HG03520 (cell line): ENCODE data around the gene UROD.
"Not testable (repeated sequence)": the region's sequence is repeated elsewhere in the genome, so short reads cannot be mapped to it uniquely, and the experiment has no call there.

ENCODE experiments used
- ATAC-seq: cut with Tn5 transposase; IDR thresholded peaks from one replicate; pipeline ENCODE4 v1.9.1; 2021; ENCODE audit warnings: mild to moderate bottlenecking, moderate library complexity; ENCODE audit not compliant: unreplicated experiment

The UROD gene

GRCh38 chr1:45011837-45012638 is at the start of gene UROD:
UROD (plus strand) TSS chr1:45012254; CDS start chr1:45012266, 12 bp downstream.
- ATAC-seq = peak; percentile 69

- ATAC-seq = no peak
Observed at GRCh38 chr1:44962729-44963128, 49.3 kb upstream of the UROD start.

GRCh38 chr1:44964396-44964795 is 47.7 kb upstream of the UROD start:
- ATAC-seq = no peak

GRCh38 chr1:44970317-44970716 is 41.7 kb upstream of the UROD start:
- ATAC-seq = no peak

- ATAC-seq = no peak
Observed at GRCh38 chr1:44973645-44974044, 38.4 kb upstream of the UROD start.

- no peak for ATAC-seq
Observed at GRCh38 chr1:44976252-44976651, 35.8 kb upstream of the UROD start.

- ATAC-seq = not testable (repeated sequence)
Observed at GRCh38 chr1:44977372-44977771, 34.7 kb upstream of the UROD start.

GRCh38 chr1:44985747-44986359 is 26.2 kb upstream of the UROD start:
- ATAC-seq = no peak

- ATAC-seq = no peak
Observed at GRCh38 chr1:44988531-44989156, 23.4 kb upstream of the UROD start.

- no peak for ATAC-seq
Observed at GRCh38 chr1:44994309-44994898, 17.6 kb upstream of the UROD start.

GRCh38 chr1:44995467-44996238 is 16.4 kb upstream of the UROD start:
- ATAC-seq = no peak

GRCh38 chr1:44999232-44999631 is 12.8 kb upstream of the UROD start:
- no peak for ATAC-seq

- no peak for ATAC-seq
Observed at GRCh38 chr1:45001011-45001481, 11.0 kb upstream of the UROD start.

- ATAC-seq = not testable (repeated sequence)
Observed at GRCh38 chr1:45001576-45001975, 10.5 kb upstream of the UROD start.

- no peak for ATAC-seq
Observed at GRCh38 chr1:45002650-45003645, 9.1 kb upstream of the UROD start.

GRCh38 chr1:45003741-45004140 is 8.3 kb upstream of the UROD start:
- ATAC-seq = no peak

GRCh38 chr1:45004281-45004920 is 7.7 kb upstream of the UROD start:
- no peak for ATAC-seq

- ATAC-seq = no peak
Observed at GRCh38 chr1:45005761-45006160, 6.3 kb upstream of the UROD start.

GRCh38 chr1:45007311-45007710 is 4.7 kb upstream of the UROD start:
- no peak for ATAC-seq
